GM12864 (cell line): Measurements from ENCODE around the gene RAD21L1.

ENCODE experiments used
- DNase-seq: peaks from one replicate; pipeline ENCODE4 v3.0.0-alpha.2; 2011; ENCODE audit warnings: low read depth
- H3K4me3 ChIP-seq: 2 replicates; pipeline ENCODE4 v1.5.1; 2011; ENCODE audit warnings: mild to moderate bottlenecking, low read depth, low read length, control low read depth
- TF ChIP-seq, protein P1 (sequence below): IDR thresholded peaks from 2 replicates; pipeline ENCODE4 v1.5.1; 2011; ENCODE audit warnings: low read depth, mild to moderate bottlenecking, moderate library complexity, low read length, control low read depth, inconsistent platforms; ENCODE audit errors: missing control alignments

The RAD21L1 gene

DNA sequence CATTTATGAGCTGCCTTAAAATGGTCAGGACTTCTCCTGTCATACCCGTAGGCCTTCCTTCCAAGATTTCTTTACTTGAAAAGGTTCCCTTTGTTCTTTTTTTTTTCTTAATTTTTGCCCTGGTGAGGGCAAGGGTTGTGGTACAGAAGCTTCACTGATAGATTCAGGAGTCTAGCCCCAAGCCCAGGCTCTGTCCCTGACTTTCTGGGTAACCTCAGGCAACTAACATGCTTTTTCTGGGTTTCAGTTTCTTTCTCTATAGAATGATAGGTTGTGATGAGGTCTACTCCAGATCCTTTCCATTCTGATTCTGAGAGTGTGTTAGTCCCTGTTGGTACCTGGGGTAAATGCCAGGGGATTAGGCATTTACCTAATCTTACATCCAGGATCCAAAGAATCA lies 61.5 kb downstream of the RAD21L1 start:
- H3K4me3 ChIP-seq = no peak overlapping the region
- no peak for DNase-seq
- TF ChIP-seq, protein P1, sequence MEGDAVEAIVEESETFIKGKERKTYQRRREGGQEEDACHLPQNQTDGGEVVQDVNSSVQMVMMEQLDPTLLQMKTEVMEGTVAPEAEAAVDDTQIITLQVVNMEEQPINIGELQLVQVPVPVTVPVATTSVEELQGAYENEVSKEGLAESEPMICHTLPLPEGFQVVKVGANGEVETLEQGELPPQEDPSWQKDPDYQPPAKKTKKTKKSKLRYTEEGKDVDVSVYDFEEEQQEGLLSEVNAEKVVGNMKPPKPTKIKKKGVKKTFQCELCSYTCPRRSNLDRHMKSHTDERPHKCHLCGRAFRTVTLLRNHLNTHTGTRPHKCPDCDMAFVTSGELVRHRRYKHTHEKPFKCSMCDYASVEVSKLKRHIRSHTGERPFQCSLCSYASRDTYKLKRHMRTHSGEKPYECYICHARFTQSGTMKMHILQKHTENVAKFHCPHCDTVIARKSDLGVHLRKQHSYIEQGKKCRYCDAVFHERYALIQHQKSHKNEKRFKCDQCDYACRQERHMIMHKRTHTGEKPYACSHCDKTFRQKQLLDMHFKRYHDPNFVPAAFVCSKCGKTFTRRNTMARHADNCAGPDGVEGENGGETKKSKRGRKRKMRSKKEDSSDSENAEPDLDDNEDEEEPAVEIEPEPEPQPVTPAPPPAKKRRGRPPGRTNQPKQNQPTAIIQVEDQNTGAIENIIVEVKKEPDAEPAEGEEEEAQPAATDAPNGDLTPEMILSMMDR = no peak

DNA sequence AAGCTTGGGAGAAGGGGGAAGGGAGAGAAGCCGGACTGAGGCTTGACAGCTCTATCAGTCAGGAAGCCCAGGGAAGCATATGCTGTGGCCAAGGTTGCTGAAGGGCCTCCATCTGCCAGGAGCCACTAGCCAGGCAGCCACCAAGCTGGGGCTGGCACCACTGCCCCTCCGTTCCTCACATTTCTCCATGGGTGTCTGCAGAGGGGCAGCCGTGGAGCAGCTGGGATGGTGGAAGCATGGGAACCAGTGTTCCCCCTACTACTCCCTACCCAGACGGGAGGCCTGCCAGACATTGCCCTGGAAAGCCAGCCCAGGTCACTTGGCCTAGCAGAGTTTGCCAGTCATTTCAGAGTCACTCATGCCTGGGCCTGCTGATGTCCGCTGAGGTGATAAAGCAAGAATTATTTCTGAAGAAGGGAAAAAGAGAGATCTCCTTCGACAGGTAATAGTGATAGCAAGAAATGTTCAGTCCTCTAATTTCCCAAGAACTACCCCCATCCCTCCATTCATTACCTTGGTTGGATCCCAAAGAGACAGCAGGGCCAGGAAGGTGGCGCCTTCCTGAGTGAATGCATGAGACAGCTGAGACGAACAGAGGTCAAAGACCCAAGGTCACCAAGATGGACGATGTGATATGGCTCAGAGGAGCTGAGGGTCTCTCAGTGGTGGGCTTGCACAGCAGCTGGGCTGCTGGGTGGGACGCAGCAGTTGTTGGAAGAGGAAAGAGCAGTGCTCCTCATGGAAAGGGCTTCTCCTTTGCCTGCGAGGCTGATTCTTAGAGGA lies 62.1 kb downstream of the RAD21L1 start:
- TF ChIP-seq, protein P1 = no peak
- H3K4me3 ChIP-seq = no peak overlapping the region
- no peak for DNase-seq

DNA sequence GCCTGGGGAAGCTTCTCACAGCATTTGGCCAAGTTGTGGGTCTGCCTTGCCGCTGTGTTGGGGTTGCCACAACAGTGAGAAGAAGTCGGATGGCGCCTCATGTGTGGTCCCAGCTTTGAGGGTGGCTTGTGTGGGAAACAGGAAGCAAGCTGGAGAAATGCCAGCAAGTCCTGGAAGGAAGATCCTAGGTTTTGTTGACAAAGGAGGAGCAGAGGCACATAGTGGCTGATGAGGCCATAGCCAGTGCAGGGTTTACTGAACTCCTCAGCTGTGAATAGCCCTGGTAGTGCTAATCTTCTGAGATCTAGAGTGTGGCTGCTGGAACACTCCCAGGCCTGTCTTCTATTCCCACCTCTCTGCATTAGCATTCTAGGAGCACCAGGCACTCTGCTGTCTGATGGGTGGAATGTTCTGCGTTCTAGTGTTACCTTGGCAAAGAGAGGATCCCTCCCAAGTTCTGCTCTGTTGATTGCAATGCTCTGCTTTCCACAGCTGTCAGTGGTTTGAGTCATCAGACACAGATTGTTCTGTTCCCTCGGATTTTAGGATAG lies 65.4 kb downstream of the RAD21L1 start:
- TF ChIP-seq, protein P1 = no peak
- no peak overlapping the region for H3K4me3 ChIP-seq
- no peak for DNase-seq

DNA sequence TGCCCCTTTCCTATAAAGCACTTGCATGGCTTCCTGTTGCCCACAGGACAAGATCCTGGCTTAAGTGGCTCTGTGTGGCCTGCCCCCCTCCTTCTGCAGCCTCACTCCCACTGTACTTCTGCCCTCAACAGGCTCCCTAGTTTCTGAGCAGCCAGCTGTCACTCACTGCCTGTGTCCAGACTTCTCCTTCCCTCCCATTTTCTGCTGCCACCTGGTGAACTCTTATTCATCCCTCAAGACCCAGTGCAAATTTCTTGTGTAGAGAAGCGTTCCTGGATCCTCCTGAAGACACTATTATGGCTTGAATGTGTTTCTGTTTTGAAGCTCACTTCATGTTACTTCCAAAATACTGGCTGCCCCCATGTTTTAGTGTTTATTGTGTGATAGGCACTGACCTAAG lies 66.8 kb downstream of the RAD21L1 start:
- TF ChIP-seq, protein P1 = no peak
- DNase-seq = no peak
- no peak overlapping the region for H3K4me3 ChIP-seq

DNA sequence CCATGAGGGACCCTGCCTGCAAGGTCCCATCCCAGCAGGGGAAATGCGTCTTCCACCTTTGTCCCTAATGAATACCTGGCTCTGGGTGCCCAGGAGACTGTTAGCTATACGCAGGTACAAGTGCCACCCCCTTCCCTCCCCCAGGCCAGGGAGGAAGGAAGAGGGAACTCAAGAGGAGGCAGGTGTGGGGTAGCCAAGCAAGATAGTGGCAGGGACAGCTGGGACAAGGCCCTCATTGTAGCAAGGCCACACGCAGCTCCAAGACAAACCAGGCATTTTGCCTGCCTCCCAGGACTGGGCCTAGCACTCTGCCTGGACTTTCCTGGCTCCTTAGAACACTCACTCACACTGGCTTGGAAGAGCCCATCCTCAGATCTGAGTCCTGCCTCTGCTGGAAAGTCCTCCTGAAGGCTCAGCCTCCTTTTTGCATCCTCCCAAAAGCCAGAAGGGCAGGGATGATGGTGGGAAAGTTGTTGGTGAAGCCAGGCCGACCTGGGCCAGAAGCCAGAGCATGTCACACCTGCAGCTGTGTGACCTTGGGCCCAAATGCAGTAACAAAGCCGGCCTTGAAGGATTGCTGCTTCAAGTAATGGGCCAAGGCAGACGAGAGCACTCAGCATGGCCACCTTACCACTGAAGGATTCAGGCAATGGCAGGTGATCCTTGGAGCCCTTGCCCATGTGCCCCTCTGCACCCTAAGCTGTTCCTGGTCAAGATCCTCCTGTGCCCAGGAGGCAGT lies 68.0 kb downstream of the RAD21L1 start:
- DNase-seq = no peak
- H3K4me3 ChIP-seq = no peak overlapping the region
- TF ChIP-seq, protein P1 = no peak

DNA sequence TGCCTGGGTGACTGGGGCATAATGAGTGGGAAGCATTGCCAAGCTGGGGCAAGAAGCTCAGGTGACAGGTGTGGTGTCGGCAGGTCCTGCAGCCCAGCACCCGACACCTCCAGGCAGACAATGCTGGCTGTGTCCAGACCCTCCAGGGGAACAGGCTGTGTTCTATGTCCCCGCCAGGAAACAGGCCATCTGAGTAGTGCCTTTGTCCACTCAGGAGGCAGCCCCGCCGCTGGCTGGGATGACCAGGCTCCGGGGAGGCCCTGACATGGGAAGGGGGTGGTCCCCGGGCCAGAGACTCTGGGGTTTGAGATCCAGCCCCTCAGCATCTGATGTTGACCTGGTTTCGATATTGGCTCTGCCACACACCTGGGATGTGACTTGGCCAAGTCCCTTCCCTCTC lies 68.7 kb downstream of the RAD21L1 start:
- DNase-seq = no peak
- H3K4me3 ChIP-seq = no peak overlapping the region
- TF ChIP-seq, protein P1 = no peak
